ENCODE results near the gene ABAT. TPM values are rescaled to one million over a fixed set of nuclear protein-coding genes. Genes with fewer than 3 reads are reported as not detected.
"Not testable (repeated sequence)": the region's sequence is repeated elsewhere in the genome, so short reads cannot be mapped to it uniquely, and the experiment has no call there.

ABAT gene
- total RNA-seq, 1 donor from 2014 or later, result 14.5 TPM

DNA sequence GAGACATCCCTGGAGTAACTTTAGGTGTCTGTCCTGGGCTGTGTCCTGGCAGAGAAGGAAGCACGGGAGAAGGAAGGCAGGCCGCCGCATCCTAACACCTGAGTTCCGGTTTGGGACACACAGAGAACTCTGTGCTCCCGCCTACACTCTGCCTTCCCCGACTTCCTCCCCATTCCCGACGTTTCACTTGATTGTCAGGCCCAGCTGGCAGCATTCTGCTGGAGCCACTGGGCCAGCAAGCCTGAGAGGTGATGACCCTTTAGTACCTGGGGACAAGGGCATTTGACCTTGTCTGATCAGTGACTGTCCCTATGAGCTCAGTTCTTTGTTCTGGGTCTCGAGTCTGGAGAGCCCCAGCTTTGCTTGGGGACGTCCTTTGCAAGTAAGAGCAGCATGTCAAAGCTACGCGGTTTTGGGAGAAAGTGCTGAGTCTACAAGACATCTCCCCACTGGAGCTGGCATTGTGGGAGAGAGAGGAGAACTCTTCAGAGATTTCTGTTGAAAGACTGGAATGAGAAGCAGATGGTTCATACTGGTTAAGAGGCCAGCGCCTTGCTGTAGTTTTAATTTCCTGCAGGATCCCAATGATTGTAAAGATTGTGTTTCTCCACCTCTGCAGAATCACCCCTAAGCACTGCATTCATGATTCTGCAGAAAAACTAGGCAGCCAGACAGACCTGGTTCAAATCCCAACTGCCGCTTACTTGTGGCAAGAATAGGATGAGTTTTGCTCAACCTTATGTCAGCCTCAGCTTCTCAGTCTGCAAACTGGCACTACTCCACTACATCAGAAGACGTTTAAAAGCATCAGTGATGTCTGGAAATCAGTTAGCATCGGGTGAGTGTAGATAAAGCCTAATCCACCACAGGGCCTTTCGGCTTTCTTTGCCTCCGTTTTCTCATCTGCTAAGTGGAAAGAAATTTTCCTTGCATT is 20.6 kb downstream of the ABAT start:
- peaks cover 2% of the 10 kb centered on the region for H3K9me3 ChIP-seq (replicated peaks)
- H3K4me3 ChIP-seq, result no peak overlapping the region
- intact Hi-C loops (cut with micrococcal nuclease), result no loop called here
- peaks cover 2% of the 10 kb centered on the region for H3K36me3 ChIP-seq
- DNase-seq, result no peak
- H3K27me3 ChIP-seq (ENCODE audit: low read depth), result no peaks in the 10 kb centered on the region
- H3K4me1 ChIP-seq, result no peaks in the 10 kb centered on the region
- TF ChIP-seq, protein P1, sequence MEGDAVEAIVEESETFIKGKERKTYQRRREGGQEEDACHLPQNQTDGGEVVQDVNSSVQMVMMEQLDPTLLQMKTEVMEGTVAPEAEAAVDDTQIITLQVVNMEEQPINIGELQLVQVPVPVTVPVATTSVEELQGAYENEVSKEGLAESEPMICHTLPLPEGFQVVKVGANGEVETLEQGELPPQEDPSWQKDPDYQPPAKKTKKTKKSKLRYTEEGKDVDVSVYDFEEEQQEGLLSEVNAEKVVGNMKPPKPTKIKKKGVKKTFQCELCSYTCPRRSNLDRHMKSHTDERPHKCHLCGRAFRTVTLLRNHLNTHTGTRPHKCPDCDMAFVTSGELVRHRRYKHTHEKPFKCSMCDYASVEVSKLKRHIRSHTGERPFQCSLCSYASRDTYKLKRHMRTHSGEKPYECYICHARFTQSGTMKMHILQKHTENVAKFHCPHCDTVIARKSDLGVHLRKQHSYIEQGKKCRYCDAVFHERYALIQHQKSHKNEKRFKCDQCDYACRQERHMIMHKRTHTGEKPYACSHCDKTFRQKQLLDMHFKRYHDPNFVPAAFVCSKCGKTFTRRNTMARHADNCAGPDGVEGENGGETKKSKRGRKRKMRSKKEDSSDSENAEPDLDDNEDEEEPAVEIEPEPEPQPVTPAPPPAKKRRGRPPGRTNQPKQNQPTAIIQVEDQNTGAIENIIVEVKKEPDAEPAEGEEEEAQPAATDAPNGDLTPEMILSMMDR (IDR thresholded peaks at IDR 0.05; ENCODE audit: borderline replicate concordance), result no peak
- no peak overlapping the region for H3K27ac ChIP-seq (replicated peaks)

DNA sequence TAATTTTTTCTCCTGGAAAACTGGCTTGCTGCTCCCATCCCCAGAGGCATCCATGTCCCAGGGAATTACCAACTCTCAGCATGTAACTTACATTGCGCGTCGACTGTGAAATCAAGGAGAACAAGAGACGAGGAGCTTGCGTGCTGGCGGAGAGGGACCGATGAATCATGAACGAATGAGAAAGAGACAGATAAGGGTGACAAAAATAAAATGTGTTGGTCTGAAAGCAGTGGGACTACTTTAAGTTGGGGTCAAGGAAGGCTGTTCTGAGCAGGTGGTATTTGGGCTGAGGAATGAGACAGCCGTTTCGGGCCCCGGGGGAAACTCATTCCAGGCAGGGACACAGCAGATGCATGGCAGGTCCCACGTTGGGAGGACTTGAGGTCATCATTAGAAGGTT is 22.5 kb downstream of the ABAT start:
- TF ChIP-seq, protein P1 (IDR thresholded peaks at IDR 0.05; ENCODE audit: borderline replicate concordance), result no peak
- Histone ChIP-seq H3K9me3 (replicated peaks) (no peaks in the 10 kb centered on the region), H3K27ac (replicated peaks) (no peak overlapping the region), H3K4me1 (no peaks in the 10 kb centered on the region), H3K4me3 (no peak overlapping the region), H3K36me3 (no peaks in the 10 kb centered on the region), H3K27me3 (ENCODE audit: low read depth) (no peaks in the 10 kb centered on the region)
- no peak for DNase-seq
- intact Hi-C loops (cut with micrococcal nuclease), result no loop called here

DNA sequence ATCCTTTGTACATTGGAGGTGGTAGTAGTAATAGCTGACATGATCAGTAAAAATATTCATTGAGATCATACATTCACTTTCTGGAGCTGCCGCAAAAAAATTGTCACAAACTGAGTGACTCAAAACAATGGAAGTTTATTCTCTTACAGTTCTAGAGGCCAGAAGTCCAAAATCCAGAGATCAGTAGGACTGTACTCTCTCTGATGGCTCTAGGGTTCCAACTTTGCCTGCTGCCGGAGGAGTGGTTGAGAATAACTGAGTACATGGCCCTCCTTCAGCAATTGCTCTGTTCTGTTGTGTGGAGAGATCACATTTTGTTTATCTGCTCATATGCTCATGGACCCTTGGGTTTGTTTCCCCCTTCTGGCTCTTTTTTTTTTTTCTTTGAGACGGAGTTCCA is 23.5 kb downstream of the ABAT start:
- TF ChIP-seq, protein P1 (IDR thresholded peaks at IDR 0.05; ENCODE audit: borderline replicate concordance), result no peak
- Histone ChIP-seq H3K4me3 (no peak overlapping the region), H3K9me3 (replicated peaks) (no peaks in the 10 kb centered on the region), H3K4me1 (no peaks in the 10 kb centered on the region), H3K27me3 (ENCODE audit: low read depth) (no peaks in the 10 kb centered on the region), H3K27ac (replicated peaks) (no peak overlapping the region), H3K36me3 (no peaks in the 10 kb centered on the region)
- intact Hi-C loops (cut with micrococcal nuclease), result no loop called here
- DNase-seq, result no peak

DNA sequence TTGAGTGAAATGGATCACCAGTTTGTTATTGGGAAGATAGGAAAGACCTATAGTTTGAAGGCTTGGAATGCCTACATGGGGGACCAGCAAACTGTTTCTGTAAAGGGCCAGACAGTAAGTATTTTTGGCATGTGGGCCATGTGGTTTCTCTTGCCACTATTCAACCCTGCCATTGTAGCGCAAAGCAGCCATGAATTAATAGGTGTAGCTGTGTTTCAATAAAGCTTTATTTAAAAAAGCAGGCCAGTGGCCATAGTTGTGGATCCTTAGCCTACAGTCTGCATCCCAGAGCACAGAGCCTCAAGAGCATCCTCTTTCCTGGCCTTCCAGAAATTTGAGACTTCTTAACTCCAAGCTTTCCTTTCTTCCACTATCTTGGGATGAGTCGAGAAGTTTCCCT is 29.3 kb downstream of the ABAT start:
- DNase-seq, result no peak
- intact Hi-C loops (cut with micrococcal nuclease), result no loop called here
- Histone ChIP-seq H3K36me3 (no peaks in the 10 kb centered on the region), H3K27ac (replicated peaks) (no peak overlapping the region), H3K4me3 (no peak overlapping the region), H3K27me3 (ENCODE audit: low read depth) (no peaks in the 10 kb centered on the region), H3K9me3 (replicated peaks) (no peaks in the 10 kb centered on the region), H3K4me1 (no peaks in the 10 kb centered on the region)
- TF ChIP-seq, protein P1 (IDR thresholded peaks at IDR 0.05; ENCODE audit: borderline replicate concordance), result no peak

- Histone ChIP-seq H3K4me3 (no peak overlapping the region), H3K27me3 (ENCODE audit: low read depth) (no peaks in the 10 kb centered on the region), H3K36me3 (no peaks in the 10 kb centered on the region), H3K9me3 (replicated peaks) (no peaks in the 10 kb centered on the region), H3K4me1 (no peaks in the 10 kb centered on the region), H3K27ac (replicated peaks) (no peak overlapping the region)
- TF ChIP-seq, protein P1 (IDR thresholded peaks at IDR 0.05; ENCODE audit: borderline replicate concordance), result no peak
- intact Hi-C loops (cut with micrococcal nuclease), result no loop called here
- no peak for DNase-seq
Measured at GRCh38 chr16:8704098-8704497, 29.7 kb downstream of the ABAT start.

GRCh38 chr16:8705100-8705822 is 30.8 kb downstream of the ABAT start:
- H3K36me3 ChIP-seq; H3K9me3 ChIP-seq (replicated peaks); intact Hi-C loops (cut with micrococcal nuclease); H3K27ac ChIP-seq (replicated peaks); H3K4me1 ChIP-seq; DNase-seq; H3K4me3 ChIP-seq; H3K27me3 ChIP-seq (ENCODE audit: low read depth): not testable (repeated sequence)
